GM19324 (cell line): Measurements from ENCODE around the gene CHRNG.
"Not testable (repeated sequence)": the region's sequence is repeated elsewhere in the genome, so short reads cannot be mapped to it uniquely, and the experiment has no call there.

Experiments used
- ATAC-seq: cut with Tn5 transposase; IDR thresholded peaks from one replicate; pipeline ENCODE4 v1.9.1; 2021; ENCODE audit warnings: mild to moderate bottlenecking, moderate library complexity; ENCODE audit not compliant: unreplicated experiment, low FRiP score

The CHRNG gene

GRCh38 chr2:232526372-232526941 is 13.0 kb upstream of the CHRNG start:
- no peak for ATAC-seq

GRCh38 chr2:232527905-232528470 is 11.5 kb upstream of the CHRNG start:
- no peak for ATAC-seq

GRCh38 chr2:232528746-232529460 is 10.6 kb upstream of the CHRNG start:
- no peak for ATAC-seq

- no peak for ATAC-seq
These were observed 9.5 kb upstream of the CHRNG start for GRCh38 chr2:232529806-232530547.

GRCh38 chr2:232530626-232531260 is 8.7 kb upstream of the CHRNG start:
- ATAC-seq, result no peak

- no peak for ATAC-seq
These were observed 7.1 kb upstream of the CHRNG start for GRCh38 chr2:232532419-232532818.

GRCh38 chr2:232532821-232533220 is 6.7 kb upstream of the CHRNG start:
- ATAC-seq, result not testable (repeated sequence)

GRCh38 chr2:232533944-232534710 is 5.4 kb upstream of the CHRNG start:
- no peak for ATAC-seq

- no peak for ATAC-seq
These were observed 4.4 kb upstream of the CHRNG start for GRCh38 chr2:232534940-232535651.

- ATAC-seq, result no peak
These were observed 3.5 kb upstream of the CHRNG start for GRCh38 chr2:232535761-232536530.

GRCh38 chr2:232537079-232537478 is 2.4 kb upstream of the CHRNG start:
- no peak for ATAC-seq

- no peak for ATAC-seq
These were observed 2.0 kb upstream of the CHRNG start for GRCh38 chr2:232537499-232537898.

GRCh38 chr2:232538671-232539070 is 821 bp upstream of the CHRNG start:
- no peak for ATAC-seq

- no peak for ATAC-seq
These were observed 1.0 kb downstream of the CHRNG start for GRCh38 chr2:232540441-232541041.

GRCh38 chr2:232541195-232541960 is 1.9 kb downstream of the CHRNG start:
- ATAC-seq, result no peak

GRCh38 chr2:232541961-232542714 is 2.6 kb downstream of the CHRNG start:
- no peak for ATAC-seq
